ENCODE results near the gene ZBTB20.
"Not testable (repeated sequence)": the region's sequence is repeated elsewhere in the genome, so short reads cannot be mapped to it uniquely, and the experiment has no call there.

The ZBTB20 gene

GRCh38 chr3:114690911-114691310 lies 456.2 kb downstream of the ZBTB20 start:
- in situ Hi-C loops (cut with HindIII; ENCODE audit: low sequenced_read_pairs) = no loop called here

- in situ Hi-C loops (cut with HindIII; ENCODE audit: low sequenced_read_pairs) = no loop called here
Observed at GRCh38 chr3:114687151-114687550, 459.9 kb downstream of the ZBTB20 start.

DNA sequence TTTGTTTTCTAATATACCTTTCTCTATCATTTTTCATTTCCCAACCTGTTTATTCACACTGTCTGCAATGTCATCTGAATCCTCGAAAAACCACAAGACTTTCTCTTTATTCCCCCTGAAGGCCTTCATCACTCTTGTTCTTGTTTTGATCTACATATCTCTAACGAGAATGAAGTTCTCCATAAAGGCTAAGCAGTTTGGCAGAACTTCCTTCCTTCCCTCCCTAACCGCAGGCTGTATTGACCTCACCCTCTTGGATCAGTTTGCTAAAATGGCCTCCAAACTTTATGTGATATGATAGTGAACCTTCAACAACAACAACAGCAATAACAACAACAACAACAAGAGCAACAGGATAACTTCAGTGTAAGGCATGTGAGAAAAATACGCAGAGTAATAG lies 460.5 kb downstream of the ZBTB20 start:
- in situ Hi-C loops (cut with HindIII; ENCODE audit: low sequenced_read_pairs) = no loop called here

- in situ Hi-C loops (cut with HindIII; ENCODE audit: low sequenced_read_pairs) = no loop called here
Observed at GRCh38 chr3:114685161-114685560, 461.9 kb downstream of the ZBTB20 start.

DNA sequence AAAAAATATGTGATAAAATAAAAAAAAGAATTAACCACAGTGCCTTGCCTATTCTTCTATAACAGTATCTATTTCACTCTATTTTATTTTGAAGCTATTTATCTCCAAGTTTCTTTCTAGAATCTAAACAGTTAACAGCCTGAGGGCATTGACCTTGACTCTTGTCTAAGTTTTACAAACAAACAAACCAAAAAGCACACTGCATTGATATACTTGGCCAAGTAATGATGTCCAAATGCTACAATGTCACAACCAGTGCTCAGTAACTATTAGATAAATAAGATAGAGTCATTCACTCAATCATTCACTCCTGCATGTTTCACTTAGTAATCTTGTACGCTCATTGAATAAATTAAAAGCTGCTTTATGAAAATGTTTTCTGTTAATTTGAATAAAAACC lies 466.8 kb downstream of the ZBTB20 start:
- in situ Hi-C loops (cut with HindIII; ENCODE audit: low sequenced_read_pairs) = no loop called here

DNA sequence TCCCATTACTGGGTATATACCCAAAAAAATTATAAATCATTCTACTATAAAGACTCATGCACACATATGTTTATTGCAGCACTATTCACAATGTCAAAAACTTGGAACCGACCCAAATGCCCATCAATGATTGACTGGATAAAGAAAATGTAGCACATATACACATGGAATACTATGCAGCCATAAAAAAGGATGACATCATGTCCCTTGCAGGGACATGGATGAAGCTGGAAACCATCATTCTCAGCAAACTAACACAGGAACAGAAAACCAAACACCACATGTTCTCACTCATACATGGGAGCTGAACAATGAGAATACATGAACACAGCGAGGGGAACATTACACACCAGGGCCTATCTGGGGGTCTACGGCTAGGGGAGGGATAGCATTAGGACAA lies 467.3 kb downstream of the ZBTB20 start:
- in situ Hi-C loops (cut with HindIII; ENCODE audit: low sequenced_read_pairs) = not testable (repeated sequence)

GRCh38 chr3:114675104-114675503 lies 472.0 kb downstream of the ZBTB20 start:
- in situ Hi-C loops (cut with HindIII; ENCODE audit: low sequenced_read_pairs) = no loop called here

DNA sequence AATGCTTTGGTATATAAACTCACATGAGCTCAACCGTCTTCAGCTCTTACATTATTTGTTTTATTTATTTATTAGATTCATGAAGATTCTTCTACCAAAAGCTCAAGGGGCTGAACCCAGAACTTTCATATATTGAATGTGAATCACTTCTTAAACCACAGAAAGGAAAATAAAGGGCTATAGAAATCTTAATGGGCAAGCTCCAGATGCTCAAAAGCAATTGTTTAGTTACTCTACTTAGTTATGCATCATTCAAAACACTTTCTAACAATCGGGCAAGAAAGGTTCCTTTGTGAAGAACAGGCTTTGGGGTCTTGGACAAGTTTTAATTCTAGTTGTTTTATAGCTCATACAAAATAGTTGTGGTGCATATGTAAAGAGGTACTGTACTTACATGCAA lies 473.1 kb downstream of the ZBTB20 start:
- in situ Hi-C loops (cut with HindIII; ENCODE audit: low sequenced_read_pairs) = no loop called here

DNA sequence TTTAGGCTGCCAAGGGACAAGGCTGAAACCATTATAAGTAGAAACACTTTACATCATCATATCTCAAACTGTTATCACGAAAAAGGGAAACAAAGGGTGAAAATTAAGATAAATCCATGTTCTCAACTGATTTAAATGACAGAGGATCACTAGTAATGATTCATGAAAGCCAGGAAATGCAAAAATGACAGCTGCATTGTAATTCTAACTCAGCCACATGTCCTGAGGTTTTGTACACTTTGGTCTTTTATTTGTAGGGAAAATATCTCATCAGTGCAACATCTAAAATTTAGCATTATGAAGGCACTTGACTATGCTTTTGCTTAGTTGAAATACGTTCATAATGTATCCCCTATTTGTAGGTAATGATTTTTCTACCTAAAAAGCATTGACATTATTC lies 473.6 kb downstream of the ZBTB20 start:
- in situ Hi-C loops (cut with HindIII; ENCODE audit: low sequenced_read_pairs) = no loop called here

- in situ Hi-C loops (cut with HindIII; ENCODE audit: low sequenced_read_pairs) = no loop called here
Observed at GRCh38 chr3:114672692-114673447, 474.2 kb downstream of the ZBTB20 start.

GRCh38 chr3:114671741-114672510 lies 475.2 kb downstream of the ZBTB20 start:
- in situ Hi-C loops (cut with HindIII; ENCODE audit: low sequenced_read_pairs) = no loop called here

DNA sequence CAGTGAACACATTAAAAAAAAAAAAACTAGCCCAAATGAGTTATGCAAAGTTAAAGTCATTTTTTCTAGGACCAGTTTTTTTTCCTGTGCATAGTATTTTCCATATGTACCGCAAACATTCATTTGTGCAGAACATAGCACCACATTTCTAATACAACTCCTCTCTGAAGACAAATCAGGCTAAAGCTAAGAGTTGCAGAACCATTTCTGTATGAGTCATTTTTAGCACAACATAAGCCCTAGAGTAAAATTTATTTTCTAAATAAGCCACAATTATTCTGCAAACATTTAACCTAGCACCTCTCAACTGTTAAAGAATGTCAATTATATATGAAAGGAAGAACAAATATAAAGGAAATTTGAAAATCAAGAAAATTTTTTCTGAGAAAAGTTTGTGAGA lies 477.5 kb downstream of the ZBTB20 start:
- in situ Hi-C loops (cut with HindIII; ENCODE audit: low sequenced_read_pairs) = no loop called here

GRCh38 chr3:114668099-114668498 lies 479.0 kb downstream of the ZBTB20 start:
- in situ Hi-C loops (cut with HindIII; ENCODE audit: low sequenced_read_pairs) = no loop called here

GRCh38 chr3:114666623-114667022 lies 480.5 kb downstream of the ZBTB20 start:
- in situ Hi-C loops (cut with HindIII; ENCODE audit: low sequenced_read_pairs) = no loop called here

GRCh38 chr3:114664006-114664405 lies 483.1 kb downstream of the ZBTB20 start:
- in situ Hi-C loops (cut with HindIII; ENCODE audit: low sequenced_read_pairs) = no loop called here

- in situ Hi-C loops (cut with HindIII; ENCODE audit: low sequenced_read_pairs) = no loop called here
Observed at GRCh38 chr3:114660808-114661207, 486.3 kb downstream of the ZBTB20 start.

- in situ Hi-C loops (cut with HindIII; ENCODE audit: low sequenced_read_pairs) = no loop called here
Observed at GRCh38 chr3:114660124-114660523, 487.0 kb downstream of the ZBTB20 start.

DNA sequence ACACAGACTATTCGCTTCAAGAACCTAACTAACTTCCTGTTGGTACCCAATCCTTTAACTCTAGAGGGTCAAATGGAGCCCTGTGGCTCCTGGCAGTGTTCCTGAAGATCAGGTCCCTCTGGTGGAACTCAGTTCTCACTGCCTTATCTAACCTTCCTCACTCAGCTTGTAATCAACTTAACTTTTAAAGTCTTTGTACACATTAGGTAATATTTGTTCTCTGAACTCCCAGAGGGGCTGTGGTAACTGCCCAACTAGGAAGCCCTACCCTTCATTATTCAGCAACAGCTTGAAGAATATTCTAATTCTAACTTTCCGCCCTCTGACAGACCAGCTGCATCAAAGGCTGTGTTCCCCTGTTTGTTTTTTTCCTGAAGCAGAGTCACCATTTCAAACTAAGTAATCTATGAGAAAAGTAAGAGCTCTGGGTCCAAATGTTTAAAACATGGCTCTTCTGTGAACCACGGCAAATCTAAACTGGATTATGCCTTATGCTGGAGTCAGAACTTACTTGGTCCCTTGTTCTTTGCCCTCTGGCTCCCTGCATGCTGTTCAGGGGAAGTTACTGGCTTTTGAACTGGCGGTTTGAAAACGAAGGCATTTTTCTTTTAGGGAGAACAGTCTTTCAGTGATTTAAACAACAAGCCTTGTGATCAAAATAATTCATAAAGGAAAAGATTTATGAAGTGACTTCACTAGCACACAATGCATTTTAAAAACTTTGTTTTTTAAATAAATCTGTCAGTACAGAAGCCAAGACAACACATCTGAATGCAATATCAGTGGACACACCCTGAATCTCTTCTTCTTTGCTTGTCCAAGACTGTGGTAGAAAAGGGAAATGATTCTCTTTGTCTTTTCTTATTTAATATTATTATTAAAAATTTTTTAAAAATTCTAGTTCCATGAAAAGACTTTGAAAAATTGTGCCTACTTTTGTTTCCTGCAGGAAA lies 487.7 kb downstream of the ZBTB20 start:
- in situ Hi-C loops (cut with HindIII; ENCODE audit: low sequenced_read_pairs) = no loop called here

GRCh38 chr3:114651555-114651954 lies 495.5 kb downstream of the ZBTB20 start:
- in situ Hi-C loops (cut with HindIII; ENCODE audit: low sequenced_read_pairs) = no loop called here

GRCh38 chr3:114650808-114651207 lies 496.3 kb downstream of the ZBTB20 start:
- in situ Hi-C loops (cut with HindIII; ENCODE audit: low sequenced_read_pairs) = no loop called here

DNA sequence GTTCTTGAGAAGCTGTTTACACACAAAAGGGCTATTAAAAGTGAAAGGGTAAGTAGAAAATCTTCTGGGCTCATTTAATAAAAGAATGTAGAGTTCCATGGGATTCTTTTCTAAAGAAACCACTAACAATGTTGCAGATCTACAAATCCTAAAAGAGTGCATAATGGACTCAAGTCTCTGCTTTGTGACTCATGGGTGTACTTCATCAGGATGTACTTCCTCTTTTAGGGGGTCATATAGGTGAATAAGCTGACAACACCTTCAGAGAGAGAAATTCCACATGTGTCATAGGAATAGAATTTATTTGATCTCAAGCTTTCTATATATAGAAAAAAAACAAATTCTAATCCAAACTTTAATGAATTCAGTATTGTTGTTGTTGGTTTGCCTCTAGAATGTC lies 497.8 kb downstream of the ZBTB20 start:
- in situ Hi-C loops (cut with HindIII; ENCODE audit: low sequenced_read_pairs) = no loop called here

Data from DLD1 (cell line).